Muscle of arm (tissue), 12 donors: ENCODE results near the gene LMO2. TPM values are rescaled to one million over a fixed set of nuclear protein-coding genes. Genes with fewer than 3 reads are reported as not detected.

ENCODE experiments used
- DNase-seq: peaks from one replicate; pipeline ENCODE4 v3.0.0-alpha.2; 2013
- polyA plus RNA-seq, 12 donors: library from polyadenylated mRNA; unstranded; fragments of 120-200 nt; gene quantifications; one replicate each; pipeline ENCODE4 v1.2.1, GENCODE V29; 2013; ENCODE audit not compliant: insufficient read length in 12 of 12

LMO2 gene
- polyA plus RNA-seq, 12 donors: 14.2 to 26.1 (median 16.3) TPM; not detected in 1

DNA sequence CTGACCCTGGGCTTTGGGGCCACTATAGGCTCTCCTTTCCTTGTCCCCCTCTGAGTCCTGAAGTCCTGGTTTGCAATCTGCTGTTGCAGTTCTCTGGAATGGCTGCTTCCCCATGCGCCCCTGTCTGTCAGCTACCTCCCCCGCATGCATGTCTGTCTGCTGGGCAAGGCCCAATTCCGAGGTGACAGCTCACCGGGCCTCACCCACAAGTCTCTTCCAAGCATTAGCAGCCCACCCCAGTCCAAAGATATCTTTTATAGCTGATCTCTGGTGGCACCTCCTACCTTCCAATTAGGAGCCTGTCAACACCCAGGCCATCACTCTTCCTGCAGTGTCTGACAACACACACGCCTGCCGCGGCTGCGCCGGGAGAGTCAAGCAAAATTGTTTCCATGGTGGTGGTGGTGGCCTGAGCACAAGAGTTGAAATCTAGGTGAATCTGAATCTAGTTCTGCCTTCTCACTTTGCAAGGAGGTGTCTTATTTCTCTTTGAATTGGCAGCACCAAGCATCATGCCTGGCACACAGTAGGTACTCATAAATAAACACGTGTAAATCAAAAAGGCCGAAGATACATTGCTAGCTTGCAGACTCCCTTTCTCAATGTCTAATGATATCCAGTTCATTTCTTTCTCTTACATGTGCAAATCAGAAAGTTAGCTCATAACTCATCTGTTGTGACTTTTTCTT, 1.2 kb upstream of the LMO2 start:
- no peak for DNase-seq

DNA sequence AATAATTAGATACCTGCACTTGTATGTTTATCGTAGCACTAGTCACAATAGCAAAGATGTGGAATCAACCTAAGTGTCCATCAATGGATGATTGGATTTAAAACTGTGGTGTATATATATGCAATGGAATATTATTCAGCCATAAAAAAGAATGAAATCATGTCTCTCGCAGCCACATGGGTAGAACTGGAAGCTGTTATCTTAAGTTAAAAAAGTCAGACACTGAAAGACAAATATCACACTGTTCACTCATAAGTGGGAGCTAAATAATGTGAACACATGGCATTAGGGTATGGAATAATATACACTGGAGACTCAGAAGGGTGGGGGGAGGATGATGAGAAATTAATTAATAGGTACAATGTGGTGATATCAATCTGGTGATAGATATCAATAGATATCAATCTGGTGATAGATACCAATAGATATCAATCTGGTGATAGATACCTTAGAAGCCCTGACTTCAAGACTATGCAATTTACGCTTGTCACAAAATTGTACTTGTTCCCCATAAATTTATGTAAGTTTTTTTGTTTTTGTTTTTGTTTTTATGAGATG, 2.0 kb downstream of the LMO2 start:
- DNase-seq: no peak

DNA sequence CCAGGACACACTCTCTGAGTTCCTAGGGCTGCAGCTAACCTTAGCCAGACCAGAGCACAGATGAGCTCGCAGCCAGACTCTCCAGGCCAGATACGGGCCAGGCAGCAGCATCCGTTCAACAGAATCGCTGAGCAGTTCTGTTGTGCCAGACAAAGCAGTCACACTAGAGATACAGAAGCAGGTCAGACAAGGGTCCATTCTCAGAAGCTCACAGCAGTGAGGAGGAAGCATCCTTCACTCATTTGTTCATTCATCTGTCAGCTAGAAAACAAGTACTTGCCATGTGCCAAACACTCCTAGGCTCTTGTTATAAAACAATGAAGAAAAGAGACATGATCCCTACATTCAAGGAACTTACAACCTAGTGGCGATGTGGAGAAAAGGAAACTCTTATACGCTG, 2.6 kb downstream of the LMO2 start:
- no peak for DNase-seq

DNA sequence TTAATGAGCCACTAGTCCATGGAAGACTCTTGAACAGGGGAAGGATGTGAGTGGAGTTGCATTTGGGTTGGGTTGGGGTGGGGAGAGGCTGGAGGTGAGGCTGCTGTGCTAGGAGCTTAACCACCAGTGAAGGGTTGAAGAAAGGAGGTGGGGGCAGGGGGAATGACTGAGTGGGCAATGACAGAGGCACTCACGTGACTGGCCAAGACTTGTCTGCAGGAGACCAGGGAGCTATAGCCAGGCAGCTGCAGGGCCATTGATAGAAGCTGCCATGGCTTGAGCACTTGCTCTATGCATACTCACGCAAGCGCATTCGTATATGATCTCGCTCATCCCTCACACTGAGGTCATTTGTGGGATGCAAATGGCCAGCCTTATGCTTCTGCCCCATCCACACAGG, 4.0 kb downstream of the LMO2 start:
- no peak for DNase-seq

DNA sequence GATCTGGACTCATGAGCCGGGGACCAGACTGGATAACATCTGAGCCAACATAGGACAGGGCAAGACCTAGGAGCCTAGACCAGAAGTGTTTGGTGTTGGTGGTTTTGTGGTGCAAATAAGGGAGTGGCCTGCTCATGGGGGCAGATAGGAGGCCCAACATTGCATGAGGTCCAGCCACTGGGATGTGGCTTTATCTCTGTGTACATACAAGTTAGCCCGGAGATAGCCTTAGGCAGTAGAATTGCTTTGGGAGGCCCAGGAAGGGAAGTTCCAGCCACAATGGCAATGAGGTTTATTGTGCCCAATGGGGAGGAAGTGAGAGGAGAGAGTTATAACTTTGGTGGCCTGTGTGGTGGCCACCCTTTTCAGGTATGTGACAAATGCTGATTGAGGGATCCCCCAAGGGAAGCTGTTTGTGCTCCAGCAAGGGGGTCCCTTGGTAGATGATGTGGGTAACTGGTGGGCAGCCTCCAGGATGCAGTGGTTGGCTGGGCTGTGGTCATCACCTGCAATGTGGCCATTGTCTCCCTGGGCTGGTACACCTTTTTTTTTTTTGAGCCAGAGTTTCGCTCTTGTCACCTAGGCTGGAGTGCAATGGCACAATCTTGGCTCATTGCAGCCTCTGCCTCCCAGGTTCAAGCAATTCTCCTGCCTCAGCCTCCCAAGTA, 6.4 kb downstream of the LMO2 start:
- no peak for DNase-seq

DNA sequence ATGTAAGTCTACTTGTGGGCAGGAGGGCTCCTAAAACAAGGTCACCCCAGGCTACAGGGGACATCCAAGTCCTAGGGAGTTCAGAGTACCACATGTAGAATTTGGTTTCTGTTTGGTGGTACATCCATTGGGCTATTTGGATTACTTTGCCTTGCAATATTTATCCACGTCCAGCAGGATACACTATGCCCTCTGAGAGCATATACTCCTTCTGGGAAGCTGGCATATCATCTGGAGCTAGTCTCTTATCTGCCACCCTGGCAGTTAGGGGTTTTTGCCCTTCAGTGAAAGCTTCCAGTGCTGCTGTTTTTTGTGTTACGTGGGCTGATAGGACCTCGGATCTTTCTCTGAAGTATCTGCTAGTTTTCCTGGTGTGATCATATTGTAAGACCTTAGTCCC, 7.3 kb downstream of the LMO2 start:
- DNase-seq: no peak

DNA sequence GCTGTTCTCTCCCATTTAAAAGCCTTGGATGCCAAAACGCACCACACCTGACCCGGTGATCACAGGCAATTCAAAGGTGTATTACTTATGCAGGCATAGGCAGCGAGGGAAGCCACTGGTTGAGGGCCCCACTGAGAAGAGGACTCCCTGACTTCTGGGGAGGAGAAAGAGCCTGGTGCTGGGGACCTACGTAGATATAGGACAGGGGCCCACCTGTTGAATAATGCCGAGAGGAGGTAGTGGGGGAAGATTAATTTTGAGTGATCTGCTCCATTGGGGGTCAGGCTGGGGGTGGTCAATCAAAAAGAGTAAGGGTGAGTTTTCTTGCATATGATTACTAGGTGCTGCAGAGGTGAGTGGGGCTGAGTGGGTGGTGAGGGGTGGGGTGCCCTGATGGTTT, 7.8 kb downstream of the LMO2 start:
- DNase-seq: no peak

DNA sequence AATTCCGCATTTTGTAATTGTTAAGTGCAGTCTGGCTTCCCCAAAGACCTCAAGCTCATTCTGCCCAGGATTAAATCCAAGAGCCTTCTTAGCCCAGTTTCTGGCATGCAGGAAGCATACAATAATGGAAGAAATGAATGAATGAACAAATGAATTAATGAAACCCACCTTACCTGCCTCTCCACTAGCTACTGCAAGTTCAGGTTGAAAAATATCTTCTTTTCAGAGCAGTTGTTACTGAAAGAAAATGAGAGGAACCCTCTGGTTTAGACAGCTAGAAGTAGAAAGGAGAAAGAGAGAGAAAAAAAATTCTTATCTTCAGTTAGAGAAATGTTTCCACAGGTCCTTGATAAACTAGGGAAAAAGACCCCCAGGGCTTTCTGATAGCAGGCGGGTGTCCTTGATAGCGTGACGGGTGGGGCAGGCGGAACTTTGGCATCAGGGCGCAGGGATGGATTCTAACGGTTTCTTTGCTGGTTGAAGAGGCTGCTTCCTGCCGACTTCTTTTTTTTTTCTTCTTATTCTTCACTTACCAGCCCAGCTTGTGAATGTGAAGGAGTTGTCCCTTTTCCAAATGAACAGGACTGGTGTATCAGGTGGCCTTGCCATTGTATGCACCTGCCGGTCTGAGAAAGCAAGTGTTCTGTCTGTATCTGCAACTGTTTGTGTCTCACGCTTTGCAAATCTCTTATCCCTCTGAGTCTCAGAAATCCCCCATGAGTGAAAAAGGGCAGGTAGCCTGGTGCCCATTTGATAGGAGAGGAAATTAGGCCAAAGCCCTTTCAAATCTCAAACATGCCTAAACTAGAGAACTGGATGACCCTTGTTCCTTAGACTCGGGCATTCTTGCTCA, 10.0 kb downstream of the LMO2 start:
- DNase-seq: no peak

DNA sequence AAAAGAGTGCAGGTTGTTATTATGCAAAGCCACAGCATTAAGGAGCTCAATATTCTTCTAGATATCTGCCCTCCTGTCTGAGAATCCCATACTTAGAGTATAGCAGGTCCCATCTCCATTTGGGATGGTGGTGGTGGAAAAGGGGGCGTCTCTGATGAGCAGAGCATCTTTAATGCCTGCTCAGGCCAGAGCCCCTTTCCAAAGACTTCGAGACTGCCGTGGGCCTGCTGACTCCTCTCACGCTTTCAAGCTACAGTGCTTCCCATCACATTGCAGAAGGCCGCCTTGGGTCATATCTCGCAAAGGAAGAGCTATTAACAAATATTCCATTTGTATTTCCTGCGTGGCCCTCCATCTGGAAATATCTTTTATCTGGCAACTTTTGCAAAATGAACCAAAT, 10.9 kb downstream of the LMO2 start:
- no peak for DNase-seq

DNA sequence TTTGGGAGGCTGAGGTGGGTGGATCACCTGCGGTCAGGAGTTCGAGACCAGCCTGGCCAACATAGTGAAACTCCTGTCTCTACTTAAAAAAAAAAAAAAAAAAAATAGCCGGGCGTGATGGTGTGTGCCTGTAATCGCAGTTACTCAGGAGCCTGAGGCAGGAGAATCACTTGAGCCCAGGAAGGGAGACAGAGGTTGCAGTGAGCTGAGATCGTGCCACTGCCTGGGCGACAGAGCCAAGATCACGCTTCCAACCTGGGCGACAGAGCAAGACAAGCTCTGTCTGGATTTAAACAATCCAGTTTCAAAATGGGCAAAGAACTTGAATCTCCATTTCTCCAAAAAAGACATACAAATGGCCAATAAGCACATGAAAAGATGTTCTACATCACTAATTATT, 12.5 kb downstream of the LMO2 start:
- no peak for DNase-seq

DNA sequence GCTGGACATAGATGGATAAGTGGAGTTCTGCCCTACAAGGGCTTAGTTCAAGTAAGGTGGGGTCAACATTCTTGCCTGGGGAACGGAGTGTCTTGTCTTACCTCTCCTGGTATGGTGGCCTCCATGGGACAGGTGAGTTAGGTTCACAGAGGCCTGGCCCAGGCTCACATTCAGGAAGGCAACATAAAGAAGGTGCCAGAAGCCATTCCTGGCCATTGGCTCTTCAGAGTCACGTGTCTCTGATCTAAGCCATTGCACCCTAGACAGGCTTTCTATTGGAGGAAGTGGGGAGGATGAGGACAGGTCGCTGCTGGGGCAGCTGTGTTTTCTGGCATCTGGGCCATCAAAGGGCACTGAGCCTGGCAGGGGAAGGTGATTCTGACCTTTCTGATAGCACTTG, 14.8 kb downstream of the LMO2 start:
- no peak for DNase-seq

DNA sequence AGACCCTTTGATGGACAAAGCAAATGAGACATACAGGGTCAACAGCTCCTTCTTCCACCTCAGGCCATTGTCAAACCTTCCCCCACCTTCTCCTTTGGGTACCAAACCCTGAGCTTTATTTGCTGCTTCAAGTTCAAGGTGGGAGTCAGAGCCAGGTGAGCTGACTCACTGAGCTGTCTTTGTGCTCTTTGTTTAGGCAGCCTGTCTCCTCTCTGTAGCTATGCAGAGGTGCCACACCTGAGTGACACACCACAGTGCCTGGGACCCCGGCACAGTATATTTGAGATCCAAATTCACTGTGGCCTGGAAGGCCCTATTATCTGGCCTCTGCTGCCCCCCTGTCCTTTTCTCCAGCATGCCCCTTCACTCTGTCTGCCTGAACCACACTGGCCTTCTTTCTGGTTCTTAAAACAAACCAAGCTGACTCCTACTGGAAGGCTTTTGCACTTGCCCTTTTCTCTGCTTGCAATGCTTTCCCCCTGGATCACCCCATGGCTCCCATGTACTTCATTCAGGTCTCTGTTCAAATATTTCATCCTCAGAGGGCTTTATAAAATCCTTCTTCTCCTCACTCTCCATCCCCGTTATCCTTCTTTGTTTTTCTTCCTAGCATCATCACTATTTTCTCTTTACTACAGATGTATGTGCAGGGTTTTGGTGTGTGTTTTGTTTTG, 16.1 kb downstream of the LMO2 start:
- DNase-seq: no peak

DNA sequence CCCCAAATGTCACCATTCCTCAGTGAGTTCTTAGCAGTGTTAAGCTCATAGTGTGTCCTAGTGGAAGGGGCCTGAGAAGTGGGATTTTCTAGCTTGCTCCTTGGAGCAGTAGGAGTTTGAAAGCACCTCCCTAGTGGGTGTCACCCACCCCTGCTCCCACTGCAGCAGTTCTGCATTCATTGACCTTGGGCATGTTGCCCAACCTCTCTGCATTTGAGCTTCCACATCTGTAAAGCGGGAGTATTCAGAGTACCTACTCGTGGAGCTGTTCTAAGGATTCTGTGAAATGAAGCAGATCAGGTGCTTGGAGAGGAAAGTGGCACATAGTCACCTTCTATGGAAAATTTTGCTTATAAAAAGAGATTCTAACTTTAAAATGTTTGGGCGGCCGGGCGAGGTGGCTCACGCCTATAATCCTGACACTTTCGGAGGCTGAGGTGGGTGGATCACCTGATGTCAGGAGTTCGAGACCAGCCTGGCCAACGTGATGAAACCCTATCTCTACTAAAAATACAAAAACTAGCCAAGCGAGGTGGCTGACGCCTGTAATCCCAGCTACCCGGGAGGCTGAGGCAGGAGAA, 16.9 kb downstream of the LMO2 start:
- DNase-seq: no peak

DNA sequence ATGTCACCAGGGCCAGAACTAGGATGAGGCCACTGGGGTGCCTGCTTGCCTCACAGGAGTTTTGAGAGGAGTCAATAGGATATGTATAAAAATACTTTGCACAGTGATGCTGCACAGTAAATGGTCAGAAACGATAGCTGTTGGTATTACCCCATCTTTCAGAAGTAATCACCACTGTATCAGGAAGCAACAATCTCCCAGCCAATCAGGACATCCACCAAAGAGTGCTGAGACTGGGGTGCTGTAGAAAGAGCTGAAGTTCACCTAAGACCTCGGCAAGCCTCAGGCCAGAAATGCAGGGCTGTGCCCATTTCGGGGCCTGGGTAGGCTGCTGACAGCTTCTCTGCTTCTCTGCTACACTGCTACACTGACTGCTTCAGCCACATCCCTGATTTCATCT, 17.4 kb downstream of the LMO2 start:
- DNase-seq: no peak

DNA sequence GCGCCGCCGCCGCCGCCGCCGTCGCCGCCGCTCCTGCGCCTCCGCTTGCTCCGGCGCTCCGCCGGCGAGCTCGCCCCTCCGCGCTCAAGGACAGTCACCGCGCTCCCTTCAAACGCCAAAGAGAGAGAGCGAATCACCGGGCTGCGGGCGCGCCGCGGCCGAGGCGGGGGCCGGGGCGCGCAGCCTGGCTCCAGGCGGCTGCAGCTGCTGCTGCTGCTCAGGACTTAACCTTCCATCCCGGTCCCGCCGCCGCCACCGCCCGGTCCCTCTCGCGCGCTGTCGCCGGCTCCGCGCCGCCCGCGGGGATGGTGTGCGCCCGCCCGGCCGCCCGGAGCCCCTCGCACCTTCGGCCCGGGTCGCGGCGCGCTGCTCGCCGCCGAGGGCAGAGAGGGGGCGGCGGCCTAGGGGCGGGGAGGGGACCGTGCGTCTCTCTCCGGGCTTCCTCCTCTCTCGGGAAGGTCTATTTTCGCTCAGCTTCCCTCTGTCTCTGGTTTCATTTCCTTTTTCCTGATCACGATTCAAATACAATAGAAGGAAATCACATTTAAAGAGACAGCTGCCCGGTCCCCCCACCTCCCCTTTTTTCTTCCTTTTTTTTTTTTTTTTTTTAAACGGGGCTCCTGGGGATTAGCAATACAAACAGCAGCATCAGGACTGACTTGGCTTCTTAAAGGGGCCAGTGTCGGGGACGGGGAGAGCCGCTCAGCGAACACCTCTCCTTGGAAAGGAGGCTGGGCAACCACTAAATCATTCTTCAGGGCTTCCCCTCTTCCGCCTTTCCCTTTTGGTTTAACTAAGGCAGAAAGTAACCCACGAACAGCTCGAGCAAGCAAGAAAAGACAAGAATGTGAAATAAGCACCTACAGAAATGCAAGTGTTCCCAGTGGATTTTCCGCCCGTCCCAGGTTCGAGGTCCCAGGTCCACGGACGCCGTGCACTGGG, 22.1 kb downstream of the LMO2 start:
- peak; percentile 40 for DNase-seq

DNA sequence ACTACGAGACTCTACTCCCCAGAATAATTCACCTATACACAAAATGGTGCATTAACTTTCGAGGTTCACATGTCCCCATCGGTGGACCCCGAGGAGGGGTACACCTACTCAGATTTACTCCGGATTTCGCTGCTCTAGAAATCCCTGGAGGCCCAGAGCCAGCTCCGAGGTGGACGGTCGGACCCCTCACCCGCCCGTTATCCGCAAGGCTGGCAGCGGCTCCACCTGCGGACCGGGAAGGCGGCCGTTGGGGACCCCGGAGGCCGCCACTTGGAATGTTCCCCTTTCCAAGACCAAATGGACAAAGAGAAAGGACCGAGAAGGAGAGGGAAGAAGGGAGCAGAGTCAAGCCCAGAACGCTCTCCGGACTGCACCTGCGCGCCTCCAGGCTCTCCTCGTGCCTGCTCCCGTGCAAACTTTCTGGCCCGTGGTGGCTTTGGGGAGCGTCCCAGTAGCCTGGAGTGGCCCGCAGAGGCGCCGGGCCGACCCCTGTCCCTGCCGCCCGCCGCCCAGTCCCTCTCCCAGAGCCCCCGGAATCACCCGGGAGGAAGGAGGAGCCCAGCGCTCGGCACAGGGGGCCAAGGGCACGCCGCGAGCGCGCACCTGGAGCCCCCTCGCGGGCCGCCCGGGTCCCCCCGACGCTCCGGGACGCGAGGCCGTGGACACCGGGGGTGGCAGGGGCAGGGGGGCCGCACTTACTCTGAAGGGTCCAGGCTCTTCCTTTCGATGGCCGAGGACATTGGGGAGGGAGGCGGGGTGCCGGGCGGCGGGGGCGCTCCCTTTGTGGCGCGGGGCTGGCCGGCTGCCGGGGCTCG, 23.0 kb downstream of the LMO2 start:
- no peak for DNase-seq

DNA sequence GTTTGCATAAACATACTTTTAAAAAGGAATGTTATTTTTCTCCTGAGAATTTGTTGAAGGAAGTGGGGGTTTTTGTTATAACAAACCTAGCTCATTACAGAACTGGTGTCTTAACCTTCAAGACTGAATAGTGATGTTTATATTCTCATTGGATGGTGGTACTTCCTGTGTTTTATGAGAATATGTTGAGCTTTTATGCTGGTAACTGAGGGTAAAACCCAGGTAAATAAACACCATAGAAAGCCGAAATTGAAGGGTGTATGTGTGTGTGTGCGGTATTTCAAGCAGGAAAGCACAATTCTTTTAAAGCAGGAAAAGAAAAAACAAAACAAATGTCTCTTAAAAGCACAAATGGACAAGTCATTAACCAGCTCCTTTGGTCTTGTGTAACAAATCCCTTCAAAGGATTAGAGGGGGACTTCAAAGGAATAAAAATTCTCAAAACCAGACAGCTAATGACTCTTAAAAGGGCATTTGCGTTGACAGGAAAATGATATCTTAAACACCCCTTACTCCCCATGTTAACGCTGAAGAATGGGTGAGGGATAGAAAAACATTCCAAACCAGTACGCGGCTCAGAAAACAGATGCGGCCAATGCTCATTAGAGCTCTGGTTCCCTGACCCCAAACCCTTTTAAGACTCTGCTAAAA, 23.8 kb downstream of the LMO2 start:
- DNase-seq: no peak

DNA sequence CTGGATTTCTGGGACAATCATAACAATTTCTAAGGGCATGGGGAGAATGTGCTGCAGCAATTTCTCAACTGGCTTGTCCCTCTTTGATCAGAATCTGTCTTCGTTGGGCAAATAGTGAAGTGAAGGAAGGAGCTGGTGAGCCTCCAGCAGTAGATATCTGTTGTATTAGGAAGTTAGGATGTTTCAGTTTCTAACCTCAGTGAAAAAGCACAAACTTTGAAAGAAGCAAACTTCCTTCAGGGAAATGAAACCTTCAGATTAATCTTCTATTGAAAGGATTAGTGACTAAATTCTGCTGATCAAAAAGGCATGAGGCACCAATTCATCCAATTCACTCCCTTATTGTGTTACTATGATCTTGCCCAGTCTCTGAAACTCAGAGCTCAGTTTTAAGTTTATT, 24.3 kb downstream of the LMO2 start:
- DNase-seq: no peak

DNA sequence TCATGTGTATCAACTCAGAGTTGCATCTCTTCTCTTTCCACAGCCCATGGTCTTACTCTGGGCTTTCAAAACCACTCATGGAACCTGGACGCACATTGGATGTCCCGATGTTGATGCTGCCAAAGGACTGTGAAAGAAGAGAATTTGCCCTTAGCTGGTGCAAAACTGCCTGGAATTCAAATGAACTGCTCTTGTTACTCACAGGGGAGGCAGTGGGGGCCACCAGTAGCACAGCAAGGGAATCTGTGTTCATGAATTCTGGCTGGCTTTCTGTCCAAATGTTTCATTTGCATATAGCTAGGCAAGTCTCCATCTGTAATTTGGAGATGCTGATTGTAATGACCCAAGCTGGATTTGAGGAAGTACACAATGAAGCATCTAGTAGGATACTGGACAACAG, 24.9 kb downstream of the LMO2 start:
- DNase-seq: no peak
